ENCODE results near the gene ZDHHC11. TPM values are rescaled to one million over a fixed set of nuclear protein-coding genes. Genes with fewer than 3 reads are reported as not detected.

ZDHHC11 gene
- total and polyA plus RNA-seq, 2 of the 4 experiments (the other 2 are of a cell fraction), result 0.36 to 1.6 TPM

DNA sequence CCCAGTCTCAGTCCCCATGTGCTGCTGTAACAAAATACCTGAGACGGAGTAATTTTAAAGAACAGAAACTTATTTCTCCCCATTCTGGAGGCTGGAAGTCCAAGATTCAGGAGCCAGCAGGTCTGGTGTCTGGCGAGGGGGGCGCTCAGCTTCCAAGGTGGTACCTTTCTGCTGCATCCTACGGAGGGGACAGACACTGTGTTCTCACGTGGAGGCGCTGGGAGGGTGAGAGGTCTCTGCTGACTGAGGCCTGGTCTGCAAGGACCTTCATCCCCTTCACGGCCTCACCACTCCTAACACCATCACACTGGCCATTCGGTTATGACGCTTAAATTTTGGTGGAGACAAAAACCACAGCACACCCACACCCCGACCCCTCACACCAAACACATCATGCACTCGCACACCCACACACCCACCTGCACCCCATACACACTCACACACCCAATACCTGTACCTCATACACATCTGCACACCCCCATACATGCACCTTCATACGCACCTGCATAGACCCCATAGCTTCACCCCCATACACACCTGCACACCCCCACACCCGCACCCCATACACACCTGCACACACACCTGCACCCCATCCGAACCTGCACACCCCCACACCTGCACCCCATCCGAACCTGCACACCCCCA is 9.8 kb upstream of the ZDHHC11 start:
- no peaks in the 10 kb centered on the region for H3K9me3 ChIP-seq (ENCODE audit: control insufficient read depth, insufficient read depth, low read length)
- dilution Hi-C loops (cut with HindIII; ENCODE audit: low sequenced_read_pairs, unreplicated experiment), result no loop called here
- H3K79me1 ChIP-seq (ENCODE audit: low read depth in 1 of 2, low read length in 2 of 2), result peaks cover 2 to 4% of the 10 kb centered on the region in 2 experiments; a peak in 1 of 4 replicates
- no peak overlapping the region for H4K91ac ChIP-seq (ENCODE audit: insufficient read depth, low read depth, low read length)
- in situ Hi-C loops (cut with MboI; ENCODE audit: low sequenced_read_pairs), result no loop called here
- no peak overlapping the region for H3K56ac ChIP-seq (ENCODE audit: extremely low read depth, insufficient read depth, low read length)
- TF ChIP-seq RCOR1 (IDR thresholded peaks at IDR 0.05; ENCODE audit: insufficient replicate concordance, low read length) (no peak), RFX5 (IDR thresholded peaks at IDR 0.05; ENCODE audit: low read depth, low read length) (no peak), CEBPB (IDR thresholded peaks at IDR 0.05; ENCODE audit: low read depth, low read length) (no peak), MAZ (IDR thresholded peaks at IDR 0.05; ENCODE audit: borderline replicate concordance, low read depth, low read length) (no peak), FOS (IDR thresholded peaks at IDR 0.05; ENCODE audit: low read depth, low read length) (no peak), SMC3 (IDR thresholded peaks at IDR 0.05; ENCODE audit: low read depth, low read length) (no peak), POLR2A (IDR thresholded peaks at IDR 0.05; ENCODE audit: low read depth, low read length) (no peak), RAD21 (IDR thresholded peaks at IDR 0.05; ENCODE audit: low read length) (no peak), MXI1 (IDR thresholded peaks at IDR 0.05; ENCODE audit: borderline replicate concordance, low read depth, low read length) (no peak), CHD1 (IDR thresholded peaks at IDR 0.05; ENCODE audit: low read depth, low read length) (no peak), MAFK (IDR thresholded peaks at IDR 0.05; ENCODE audit: low read depth, low read length) (no peak), BHLHE40 (IDR thresholded peaks at IDR 0.05; ENCODE audit: low read depth, low read length) (no peak), NFE2L2 (IDR thresholded peaks at IDR 0.05; ENCODE audit: low read depth, low read length) (no peak)
- TF ChIP-seq, protein P1, sequence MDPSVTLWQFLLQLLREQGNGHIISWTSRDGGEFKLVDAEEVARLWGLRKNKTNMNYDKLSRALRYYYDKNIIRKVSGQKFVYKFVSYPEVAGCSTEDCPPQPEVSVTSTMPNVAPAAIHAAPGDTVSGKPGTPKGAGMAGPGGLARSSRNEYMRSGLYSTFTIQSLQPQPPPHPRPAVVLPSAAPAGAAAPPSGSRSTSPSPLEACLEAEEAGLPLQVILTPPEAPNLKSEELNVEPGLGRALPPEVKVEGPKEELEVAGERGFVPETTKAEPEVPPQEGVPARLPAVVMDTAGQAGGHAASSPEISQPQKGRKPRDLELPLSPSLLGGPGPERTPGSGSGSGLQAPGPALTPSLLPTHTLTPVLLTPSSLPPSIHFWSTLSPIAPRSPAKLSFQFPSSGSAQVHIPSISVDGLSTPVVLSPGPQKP (IDR thresholded peaks at IDR 0.05; ENCODE audit: borderline replicate concordance, low read depth, low read length), result no peak
- TF ChIP-seq, protein P2, sequence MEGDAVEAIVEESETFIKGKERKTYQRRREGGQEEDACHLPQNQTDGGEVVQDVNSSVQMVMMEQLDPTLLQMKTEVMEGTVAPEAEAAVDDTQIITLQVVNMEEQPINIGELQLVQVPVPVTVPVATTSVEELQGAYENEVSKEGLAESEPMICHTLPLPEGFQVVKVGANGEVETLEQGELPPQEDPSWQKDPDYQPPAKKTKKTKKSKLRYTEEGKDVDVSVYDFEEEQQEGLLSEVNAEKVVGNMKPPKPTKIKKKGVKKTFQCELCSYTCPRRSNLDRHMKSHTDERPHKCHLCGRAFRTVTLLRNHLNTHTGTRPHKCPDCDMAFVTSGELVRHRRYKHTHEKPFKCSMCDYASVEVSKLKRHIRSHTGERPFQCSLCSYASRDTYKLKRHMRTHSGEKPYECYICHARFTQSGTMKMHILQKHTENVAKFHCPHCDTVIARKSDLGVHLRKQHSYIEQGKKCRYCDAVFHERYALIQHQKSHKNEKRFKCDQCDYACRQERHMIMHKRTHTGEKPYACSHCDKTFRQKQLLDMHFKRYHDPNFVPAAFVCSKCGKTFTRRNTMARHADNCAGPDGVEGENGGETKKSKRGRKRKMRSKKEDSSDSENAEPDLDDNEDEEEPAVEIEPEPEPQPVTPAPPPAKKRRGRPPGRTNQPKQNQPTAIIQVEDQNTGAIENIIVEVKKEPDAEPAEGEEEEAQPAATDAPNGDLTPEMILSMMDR (conservative IDR thresholded peaks at IDR 0.05; ENCODE audit: low read depth, low read length), result no peak
- TF ChIP-seq, protein P3, sequence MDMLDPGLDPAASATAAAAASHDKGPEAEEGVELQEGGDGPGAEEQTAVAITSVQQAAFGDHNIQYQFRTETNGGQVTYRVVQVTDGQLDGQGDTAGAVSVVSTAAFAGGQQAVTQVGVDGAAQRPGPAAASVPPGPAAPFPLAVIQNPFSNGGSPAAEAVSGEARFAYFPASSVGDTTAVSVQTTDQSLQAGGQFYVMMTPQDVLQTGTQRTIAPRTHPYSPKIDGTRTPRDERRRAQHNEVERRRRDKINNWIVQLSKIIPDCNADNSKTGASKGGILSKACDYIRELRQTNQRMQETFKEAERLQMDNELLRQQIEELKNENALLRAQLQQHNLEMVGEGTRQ (IDR thresholded peaks at IDR 0.05; ENCODE audit: low read depth, low read length), result no peak
- H3K36me3 ChIP-seq (ENCODE audit: control insufficient read depth, insufficient read depth, low read length), result peaks cover 30% of the 10 kb centered on the region
- no peak overlapping the region for H2BK20ac ChIP-seq (ENCODE audit: low read depth, low read length)
- peaks cover 21% of the 10 kb centered on the region for H4K20me1 ChIP-seq (ENCODE audit: insufficient read depth, low read length)
- H3K18ac ChIP-seq (ENCODE audit: low read depth, low read length), result no peak overlapping the region
- no peak overlapping the region for H2BK120ac ChIP-seq (ENCODE audit: low read depth, low read length)
- no peak overlapping the region for H3K23ac ChIP-seq (ENCODE audit: low read depth, low read length)
- DNase-seq (no peak), ATAC-seq (ENCODE audit: low read depth) (no peak)
- no peak overlapping the region for H3K4me3 ChIP-seq (ENCODE audit: insufficient read depth, low read depth, low read length)
- H2AFZ ChIP-seq (replicated peaks; ENCODE audit: low read length, poor library complexity), result no peak overlapping the region
- ChIA-PET CTCF (no interaction called here), POLR2A (ENCODE audit: unreplicated experiment) (no interaction called here)
- no peak overlapping the region for H4K8ac ChIP-seq (ENCODE audit: low read depth in 2 of 2, low read length in 2 of 2)
- H3K14ac ChIP-seq (replicated peaks; ENCODE audit: low read depth, low read length), result no peak overlapping the region
- 95% methylated on average over 6 of the region's 15 CpGs; no CpG with 5 or more reads in 1 of the 2 experiments for WGBS, 2 experiments (ENCODE audit: extremely low coverage in 2 of 2, insufficient read length in 1 of 2)
- H3K27me3 ChIP-seq (ENCODE audit: control insufficient read depth, insufficient read depth, low read length), result no peaks in the 10 kb centered on the region
- no peak overlapping the region for H4K5ac ChIP-seq (ENCODE audit: low read depth, low read length)
- H3K9me1 ChIP-seq (ENCODE audit: insufficient read depth, low read length), result peaks cover 10% of the 10 kb centered on the region
- H3K9ac ChIP-seq (ENCODE audit: low read depth, low read length), result no peak overlapping the region
- H3K4ac ChIP-seq (ENCODE audit: low read depth, low read length), result no peak overlapping the region
- no peak overlapping the region for H2BK15ac ChIP-seq (ENCODE audit: low read depth, low read length)
- no peak overlapping the region for H3K27ac ChIP-seq (ENCODE audit: insufficient read depth, low read length)
- H3K4me2 ChIP-seq (ENCODE audit: low read depth, low read length), result no peak overlapping the region
- H3K4me1 ChIP-seq (ENCODE audit: control insufficient read depth, insufficient read depth, low read length), result no peaks in the 10 kb centered on the region
- no TSS peak for BruUV-seq (replicated peaks)
- no peak overlapping the region for H2AK5ac ChIP-seq (ENCODE audit: low read depth, low read length)
- H2AK9ac ChIP-seq (replicated peaks; ENCODE audit: low read depth, low read length, poor library complexity), result no peak overlapping the region
- H2BK5ac ChIP-seq (ENCODE audit: low read depth, low read length, poor library complexity, severe bottlenecking), result no peak overlapping the region
- intact Hi-C loops (cut with micrococcal nuclease), result no loop called here
